Lower leg skin (tissue), 3 donors: Measurements from ENCODE around the gene SMIM22.

ENCODE experiments used
- POLR2A ChIP-seq, 2 donors: fragments of 450-650 bp; IDR thresholded peaks; one replicate each; pipeline ENCODE4 v1.6.1; 2016 to 2017; ENCODE audit warnings: antibody characterized with exemption in 2 of 2, mild to moderate bottlenecking in 1 of 2, moderate library complexity in 1 of 2
- TF ChIP-seq, protein P1 (sequence below), 3 donors: fragments of 450-650 bp; IDR thresholded peaks; one replicate each; pipeline ENCODE4 v1.5.1; 2016; ENCODE audit warnings: antibody characterized with exemption in 3 of 3, mild to moderate bottlenecking in 3 of 3, moderate library complexity in 2 of 3

DNA sequence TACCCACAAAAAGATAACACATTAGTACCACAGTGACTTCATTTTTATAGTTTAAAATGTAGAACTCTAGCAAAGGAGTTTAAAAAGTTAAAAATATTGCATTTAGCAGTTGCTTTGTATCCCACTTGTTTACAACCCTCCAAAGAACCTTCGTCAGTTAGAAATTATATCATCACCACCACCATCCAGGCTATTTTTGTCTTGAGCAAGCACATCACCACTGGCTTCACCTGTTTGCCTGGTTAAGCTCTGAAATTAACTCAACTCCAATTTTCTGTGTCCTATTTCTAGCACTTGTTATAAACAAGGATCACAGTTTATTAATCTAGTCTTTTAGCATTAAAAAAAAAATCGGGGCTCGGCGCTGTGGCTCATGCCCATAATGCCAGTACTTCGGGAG, 45.8 kb downstream of the SMIM22 start:
- TF ChIP-seq, protein P1, sequence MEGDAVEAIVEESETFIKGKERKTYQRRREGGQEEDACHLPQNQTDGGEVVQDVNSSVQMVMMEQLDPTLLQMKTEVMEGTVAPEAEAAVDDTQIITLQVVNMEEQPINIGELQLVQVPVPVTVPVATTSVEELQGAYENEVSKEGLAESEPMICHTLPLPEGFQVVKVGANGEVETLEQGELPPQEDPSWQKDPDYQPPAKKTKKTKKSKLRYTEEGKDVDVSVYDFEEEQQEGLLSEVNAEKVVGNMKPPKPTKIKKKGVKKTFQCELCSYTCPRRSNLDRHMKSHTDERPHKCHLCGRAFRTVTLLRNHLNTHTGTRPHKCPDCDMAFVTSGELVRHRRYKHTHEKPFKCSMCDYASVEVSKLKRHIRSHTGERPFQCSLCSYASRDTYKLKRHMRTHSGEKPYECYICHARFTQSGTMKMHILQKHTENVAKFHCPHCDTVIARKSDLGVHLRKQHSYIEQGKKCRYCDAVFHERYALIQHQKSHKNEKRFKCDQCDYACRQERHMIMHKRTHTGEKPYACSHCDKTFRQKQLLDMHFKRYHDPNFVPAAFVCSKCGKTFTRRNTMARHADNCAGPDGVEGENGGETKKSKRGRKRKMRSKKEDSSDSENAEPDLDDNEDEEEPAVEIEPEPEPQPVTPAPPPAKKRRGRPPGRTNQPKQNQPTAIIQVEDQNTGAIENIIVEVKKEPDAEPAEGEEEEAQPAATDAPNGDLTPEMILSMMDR (IDR thresholded peaks at IDR 0.05): no peak
- TF ChIP-seq POLR2A (IDR thresholded peaks at IDR 0.05): no peak
